HepG2 (cell line): ENCODE measurements around the gene RBM14. TPM values are rescaled to one million over a fixed set of nuclear protein-coding genes. Genes with fewer than 3 reads are reported as not detected.

Experiments
- ARHGAP35 ChIP-seq: sonication (generic); formaldehyde crosslinking; IDR thresholded peaks from 2 replicates; pipeline ENCODE4 v1.9.0; 2022; ENCODE audit warnings: mild to moderate bottlenecking, inconsistent platforms, moderate library complexity, missing genetic modification reagents, borderline replicate concordance
- FIP1L1 ChIP-seq: fragments of 200-400 bp; formaldehyde crosslinking; IDR thresholded peaks from 2 replicates; pipeline ENCODE4 v1.6.1; 2018; ENCODE audit warnings: low read depth, mild to moderate bottlenecking, low read length, moderate library complexity, borderline replicate concordance; ENCODE audit not compliant: insufficient read depth
- KAT2B ChIP-seq: fragments of 150-350 bp; IDR thresholded peaks from 2 replicates; pipeline ENCODE4 v1.6.1; 2014; ENCODE audit warnings: low read depth, low read length, borderline replicate concordance
- LCORL ChIP-seq, 2 experiments: fragments of 450-650 bp in 1 of 2; sonication (generic) in 1 of 2; formaldehyde crosslinking in 1 of 2; IDR thresholded peaks; 2 replicates each; pipeline versions ENCODE4 v1.5.0 to v1.6.1; 2017 to 2020; ENCODE audit warnings: antibody characterized with exemption in 1 of 2, missing genetic modification reagents in 1 of 2
- NAIF1 ChIP-seq: sonication (generic); formaldehyde crosslinking; IDR thresholded peaks from 2 replicates; pipeline ENCODE4 v1.5.0; 2020; ENCODE audit warnings: mild to moderate bottlenecking, missing genetic modification reagents, borderline replicate concordance
- RCOR2 ChIP-seq: IDR thresholded peaks from 2 replicates; pipeline ENCODE4 v1.6.1; 2016; ENCODE audit warnings: missing biosample characterization, missing genetic modification reagents
- SOX6 ChIP-seq, 2 experiments: fragments of 450-650 bp in 1 of 2; sonication (generic) in 1 of 2; formaldehyde crosslinking in 1 of 2; IDR thresholded peaks; 2 replicates each; pipeline versions ENCODE4 v1.4.0 to v1.6.1; 2017 to 2020; ENCODE audit warnings: antibody characterized with exemption in 1 of 2, mild to moderate bottlenecking in 1 of 2, missing genetic modification reagents in 1 of 2
- ZNF253 ChIP-seq: sonication (generic); formaldehyde crosslinking; IDR thresholded peaks from 2 replicates; pipeline ENCODE4 v1.8.0; 2022; ENCODE audit warnings: mild to moderate bottlenecking, missing genetic modification reagents, borderline replicate concordance
- ZNF460 ChIP-seq: sonication (generic); formaldehyde crosslinking; IDR thresholded peaks from 2 replicates; pipeline ENCODE4 v1.5.1; 2020; ENCODE audit warnings: missing genetic modification reagents, mild to moderate bottlenecking, borderline replicate concordance
- ZNF569 ChIP-seq: sonication (generic); formaldehyde crosslinking; IDR thresholded peaks from 2 replicates; pipeline ENCODE4 v1.5.0; 2020; ENCODE audit warnings: mild to moderate bottlenecking, missing genetic modification reagents, moderate library complexity, borderline replicate concordance
- polyA plus RNA-seq, 8 experiments: library from polyadenylated mRNA; depleted of rRNA in 3 of 8; stranded (reverse) in 7 of 8; unstranded in 1 of 8; fragments of >200 nt; fragmentation: Illumina TruSeq in 4 of 8; extraction: Trizol in 4 of 8; gene quantifications; 2 replicates each; pipeline versions ENCODE4 v1.2.1 to v1.2.3, GENCODE V29; 2011 to 2016; ENCODE audit warnings: low read depth in 4 of 8, missing spikeins in 1 of 8, mixed read lengths in 1 of 8; ENCODE audit not compliant: insufficient read depth in 1 of 8
- total RNA-seq, 5 experiments: library from RNA; depleted of rRNA; stranded (reverse); fragments of >200 nt; fragmentation: Illumina TruSeq; extraction: Trizol; gene quantifications; 2 replicates each; pipeline ENCODE4 v1.2.3, GENCODE V29; 2016; ENCODE audit warnings: low read depth in 1 of 5
- TF ChIP-seq, protein P1 (sequence below): IDR thresholded peaks from 2 replicates; pipeline ENCODE4 v1.6.1; 2018; ENCODE audit warnings: missing genetic modification reagents, mild to moderate bottlenecking, missing compliant biosample characterization
- TF ChIP-seq, protein P2 (sequence below): IDR thresholded peaks from 2 replicates; pipeline ENCODE4 v1.6.1; 2016; ENCODE audit warnings: missing biosample characterization, missing genetic modification reagents, low read depth
- TF ChIP-seq, protein P3 (sequence below): sonication (generic); formaldehyde crosslinking; IDR thresholded peaks from 2 replicates; pipeline ENCODE4 v1.8.0; 2022; ENCODE audit warnings: low read depth, missing genetic modification reagents
- TF ChIP-seq, protein P4 (sequence below): sonication (generic); formaldehyde crosslinking; IDR thresholded peaks from 2 replicates; pipeline ENCODE4 v1.4.0; 2020; ENCODE audit warnings: missing genetic modification reagents
- TF ChIP-seq, protein P5 (sequence below): IDR thresholded peaks from 2 replicates; pipeline ENCODE4 v1.6.1; 2016
- TF ChIP-seq, protein P6 (sequence below): sonication (generic); formaldehyde crosslinking; IDR thresholded peaks from 2 replicates; pipeline ENCODE4 v1.5.1; 2020; ENCODE audit warnings: missing genetic modification reagents, mild to moderate bottlenecking, borderline replicate concordance

The RBM14 gene
- total and polyA plus RNA-seq, 2 of the 13 experiments (the other 11 are each of a cell fraction or from before 2014, with no cell fraction given) = 12.7 to 44.1 TPM

DNA sequence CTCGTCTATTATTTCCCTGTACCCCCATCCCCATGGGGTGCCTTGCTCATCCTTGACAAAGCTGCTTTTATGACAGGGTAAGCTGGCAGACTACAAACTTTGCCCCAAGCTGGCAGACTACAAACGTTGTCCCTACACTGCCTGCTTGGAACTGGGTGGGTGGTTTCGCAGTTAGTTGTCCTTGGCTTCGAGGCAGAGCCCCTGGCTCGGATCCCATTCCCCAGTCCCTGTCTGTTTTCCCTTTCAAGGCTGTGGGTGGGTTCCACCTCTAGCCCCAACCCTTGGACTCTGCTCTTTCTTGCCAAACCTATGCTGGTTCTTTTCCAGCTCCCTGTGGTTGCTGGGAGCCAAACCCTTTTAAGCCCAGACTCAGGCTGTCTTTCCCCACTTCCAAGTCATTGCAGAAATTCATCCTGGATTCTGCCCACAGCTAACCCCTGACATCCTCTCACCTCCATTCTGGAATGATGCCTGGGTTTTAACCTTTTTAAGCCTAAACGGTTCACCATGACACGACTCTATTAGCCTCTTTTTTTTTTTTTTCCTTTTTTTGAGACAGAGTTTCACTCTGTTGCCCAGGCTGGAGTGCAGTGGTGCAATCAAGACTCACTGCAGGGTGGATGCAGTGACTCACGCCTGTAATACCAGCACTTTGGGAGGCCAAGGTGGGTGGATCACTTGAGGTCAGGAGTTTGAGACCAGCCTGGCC is 9.2 kb upstream of the RBM14 start (continued):
- TF ChIP-seq, protein P1, sequence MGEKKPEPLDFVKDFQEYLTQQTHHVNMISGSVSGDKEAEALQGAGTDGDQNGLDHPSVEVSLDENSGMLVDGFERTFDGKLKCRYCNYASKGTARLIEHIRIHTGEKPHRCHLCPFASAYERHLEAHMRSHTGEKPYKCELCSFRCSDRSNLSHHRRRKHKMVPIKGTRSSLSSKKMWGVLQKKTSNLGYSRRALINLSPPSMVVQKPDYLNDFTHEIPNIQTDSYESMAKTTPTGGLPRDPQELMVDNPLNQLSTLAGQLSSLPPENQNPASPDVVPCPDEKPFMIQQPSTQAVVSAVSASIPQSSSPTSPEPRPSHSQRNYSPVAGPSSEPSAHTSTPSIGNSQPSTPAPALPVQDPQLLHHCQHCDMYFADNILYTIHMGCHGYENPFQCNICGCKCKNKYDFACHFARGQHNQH (CRISPR knock-in tag) = no peak
- TF ChIP-seq ZNF253 (no peak), SOX6 (IDR thresholded peaks at IDR 0.05) (no peak), SOX6 (CRISPR knock-in tag; IDR thresholded peaks at IDR 0.05) (peak; percentile 40), FIP1L1 (no peak), NAIF1 (CRISPR knock-in tag) (no peak), ZNF460 (CRISPR knock-in tag) (no peak), ARHGAP35 (CRISPR knock-in tag) (no peak), KAT2B (no peak), RCOR2 (CRISPR knock-in tag) (no peak), LCORL (IDR thresholded peaks at IDR 0.05) (no peak), LCORL (CRISPR knock-in tag; IDR thresholded peaks at IDR 0.05) (peak; percentile 72; the same call in 1 of the 2 replicates), ZNF569 (CRISPR knock-in tag) (no peak)
- TF ChIP-seq, protein P2, sequence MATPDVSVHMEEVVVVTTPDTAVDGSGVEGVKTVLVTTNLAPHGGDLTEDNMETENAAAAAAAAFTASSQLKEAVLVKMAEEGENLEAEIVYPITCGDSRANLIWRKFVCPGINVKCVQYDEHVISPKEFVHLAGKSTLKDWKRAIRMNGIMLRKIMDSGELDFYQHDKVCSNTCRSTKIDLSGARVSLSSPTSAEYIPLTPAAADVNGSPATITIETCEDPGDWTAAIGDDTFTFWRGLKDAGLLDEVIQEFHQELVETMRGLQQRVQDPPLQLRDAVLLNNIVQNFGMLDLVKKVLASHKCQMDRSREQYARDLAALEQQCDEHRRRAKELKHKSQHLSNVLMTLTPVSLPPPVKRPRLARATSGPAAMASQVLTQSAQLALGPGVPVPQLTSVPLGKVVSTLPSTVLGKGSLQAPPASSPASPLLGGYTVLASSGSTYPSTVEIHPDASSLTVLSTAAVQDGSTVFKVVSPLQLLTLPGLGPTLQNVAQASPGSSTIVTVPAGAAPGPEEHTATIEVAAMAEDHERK (CRISPR knock-in tag) = no peak
- TF ChIP-seq, protein P3, sequence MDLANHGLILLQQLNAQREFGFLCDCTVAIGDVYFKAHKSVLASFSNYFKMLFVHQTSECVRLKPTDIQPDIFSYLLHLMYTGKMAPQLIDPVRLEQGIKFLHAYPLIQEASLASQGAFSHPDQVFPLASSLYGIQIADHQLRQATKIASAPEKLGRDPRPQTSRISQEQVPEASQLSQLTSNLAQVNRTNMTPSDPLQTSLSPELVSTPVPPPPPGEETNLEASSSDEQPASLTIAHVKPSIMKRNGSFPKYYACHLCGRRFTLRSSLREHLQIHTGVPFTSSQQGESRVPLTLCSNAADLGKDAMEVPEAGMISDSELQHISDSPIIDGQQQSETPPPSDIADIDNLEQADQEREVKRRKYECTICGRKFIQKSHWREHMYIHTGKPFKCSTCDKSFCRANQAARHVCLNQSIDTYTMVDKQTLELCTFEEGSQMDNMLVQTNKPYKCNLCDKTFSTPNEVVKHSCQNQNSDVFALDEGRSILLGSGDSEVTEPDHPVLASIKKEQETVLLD = no peak
- TF ChIP-seq, protein P4, sequence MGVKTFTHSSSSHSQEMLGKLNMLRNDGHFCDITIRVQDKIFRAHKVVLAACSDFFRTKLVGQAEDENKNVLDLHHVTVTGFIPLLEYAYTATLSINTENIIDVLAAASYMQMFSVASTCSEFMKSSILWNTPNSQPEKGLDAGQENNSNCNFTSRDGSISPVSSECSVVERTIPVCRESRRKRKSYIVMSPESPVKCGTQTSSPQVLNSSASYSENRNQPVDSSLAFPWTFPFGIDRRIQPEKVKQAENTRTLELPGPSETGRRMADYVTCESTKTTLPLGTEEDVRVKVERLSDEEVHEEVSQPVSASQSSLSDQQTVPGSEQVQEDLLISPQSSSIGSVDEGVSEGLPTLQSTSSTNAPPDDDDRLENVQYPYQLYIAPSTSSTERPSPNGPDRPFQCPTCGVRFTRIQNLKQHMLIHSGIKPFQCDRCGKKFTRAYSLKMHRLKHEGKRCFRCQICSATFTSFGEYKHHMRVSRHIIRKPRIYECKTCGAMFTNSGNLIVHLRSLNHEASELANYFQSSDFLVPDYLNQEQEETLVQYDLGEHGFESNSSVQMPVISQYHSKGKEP = no peak
- TF ChIP-seq, protein P5, sequence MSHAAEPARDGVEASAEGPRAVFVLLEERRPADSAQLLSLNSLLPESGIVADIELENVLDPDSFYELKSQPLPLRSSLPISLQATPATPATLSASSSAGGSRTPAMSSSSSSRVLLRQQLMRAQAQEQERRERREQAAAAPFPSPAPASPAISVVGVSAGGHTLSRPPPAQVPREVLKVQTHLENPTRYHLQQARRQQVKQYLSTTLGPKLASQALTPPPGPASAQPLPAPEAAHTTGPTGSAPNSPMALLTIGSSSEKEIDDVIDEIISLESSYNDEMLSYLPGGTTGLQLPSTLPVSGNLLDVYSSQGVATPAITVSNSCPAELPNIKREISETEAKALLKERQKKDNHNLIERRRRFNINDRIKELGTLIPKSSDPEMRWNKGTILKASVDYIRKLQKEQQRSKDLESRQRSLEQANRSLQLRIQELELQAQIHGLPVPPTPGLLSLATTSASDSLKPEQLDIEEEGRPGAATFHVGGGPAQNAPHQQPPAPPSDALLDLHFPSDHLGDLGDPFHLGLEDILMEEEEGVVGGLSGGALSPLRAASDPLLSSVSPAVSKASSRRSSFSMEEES = no peak
- TF ChIP-seq, protein P6, sequence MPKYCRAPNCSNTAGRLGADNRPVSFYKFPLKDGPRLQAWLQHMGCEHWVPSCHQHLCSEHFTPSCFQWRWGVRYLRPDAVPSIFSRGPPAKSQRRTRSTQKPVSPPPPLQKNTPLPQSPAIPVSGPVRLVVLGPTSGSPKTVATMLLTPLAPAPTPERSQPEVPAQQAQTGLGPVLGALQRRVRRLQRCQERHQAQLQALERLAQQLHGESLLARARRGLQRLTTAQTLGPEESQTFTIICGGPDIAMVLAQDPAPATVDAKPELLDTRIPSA (CRISPR knock-in tag) = no peak
